Fibroblast of the aortic adventitia (primary cell): ENCODE results near the gene ACADSB. TPM values are rescaled to one million over a fixed set of nuclear protein-coding genes. Genes with fewer than 3 reads are reported as not detected.

Experiments
- DNase-seq: peaks from one replicate; pipeline ENCODE4 v3.0.0-alpha.2; 2010; ENCODE audit warnings: low read depth
- H3K4me3 ChIP-seq: 2 replicates; pipeline ENCODE4 v1.5.1; 2011; ENCODE audit warnings: low read depth, mild to moderate bottlenecking, control low read depth, low read length, moderate library complexity
- total RNA-seq: library from RNA; depleted of rRNA; stranded (reverse); fragments of >200 nt; gene quantifications from 2 replicates; pipeline ENCODE4 v1.2.3, GENCODE V29; 2012; ENCODE audit warnings: low replicate concordance
- TF ChIP-seq, protein P1 (sequence below): IDR thresholded peaks from 2 replicates; pipeline ENCODE4 v1.5.1; 2011; ENCODE audit warnings: mild to moderate bottlenecking, low read length, control low read depth, inconsistent platforms; ENCODE audit not compliant: insufficient read depth

ACADSB gene
- total RNA-seq, 1 donor = 7.4 TPM

DNA sequence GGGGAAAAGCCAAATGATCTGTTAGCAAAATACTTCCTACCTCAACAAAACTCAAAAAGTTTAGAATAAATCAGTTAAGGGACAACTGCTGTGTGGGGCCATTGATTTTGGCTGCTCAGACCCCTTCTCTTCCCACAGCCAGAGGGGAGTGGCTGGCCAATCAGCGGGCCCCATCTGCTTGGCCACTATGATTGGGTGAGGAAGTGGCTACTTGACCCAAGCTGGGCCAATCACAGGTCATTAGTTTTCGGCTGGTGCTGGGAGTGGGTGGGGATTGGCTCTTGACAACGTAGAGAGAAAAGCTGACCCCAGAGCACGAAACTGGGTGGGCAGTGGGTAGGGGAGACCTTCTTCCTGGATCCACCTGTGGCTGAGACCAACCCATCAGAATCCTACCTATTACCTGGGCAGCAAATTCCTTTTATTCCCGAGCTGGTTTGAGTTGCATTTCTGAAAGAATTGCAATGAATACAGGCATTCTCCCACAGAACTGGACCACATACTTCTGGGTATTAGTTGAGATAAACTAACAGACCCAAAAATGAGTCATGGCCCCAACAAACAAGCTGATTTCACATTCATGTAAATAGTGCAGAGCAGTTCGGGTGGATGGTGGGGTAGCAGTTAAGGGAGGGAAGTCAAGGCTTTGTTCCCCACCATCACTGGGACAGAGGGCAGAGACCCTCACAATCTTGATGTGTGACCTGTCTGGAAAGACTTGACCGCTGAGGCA lies 91.4 kb downstream of the ACADSB start:
- no peak for DNase-seq
- TF ChIP-seq, protein P1, sequence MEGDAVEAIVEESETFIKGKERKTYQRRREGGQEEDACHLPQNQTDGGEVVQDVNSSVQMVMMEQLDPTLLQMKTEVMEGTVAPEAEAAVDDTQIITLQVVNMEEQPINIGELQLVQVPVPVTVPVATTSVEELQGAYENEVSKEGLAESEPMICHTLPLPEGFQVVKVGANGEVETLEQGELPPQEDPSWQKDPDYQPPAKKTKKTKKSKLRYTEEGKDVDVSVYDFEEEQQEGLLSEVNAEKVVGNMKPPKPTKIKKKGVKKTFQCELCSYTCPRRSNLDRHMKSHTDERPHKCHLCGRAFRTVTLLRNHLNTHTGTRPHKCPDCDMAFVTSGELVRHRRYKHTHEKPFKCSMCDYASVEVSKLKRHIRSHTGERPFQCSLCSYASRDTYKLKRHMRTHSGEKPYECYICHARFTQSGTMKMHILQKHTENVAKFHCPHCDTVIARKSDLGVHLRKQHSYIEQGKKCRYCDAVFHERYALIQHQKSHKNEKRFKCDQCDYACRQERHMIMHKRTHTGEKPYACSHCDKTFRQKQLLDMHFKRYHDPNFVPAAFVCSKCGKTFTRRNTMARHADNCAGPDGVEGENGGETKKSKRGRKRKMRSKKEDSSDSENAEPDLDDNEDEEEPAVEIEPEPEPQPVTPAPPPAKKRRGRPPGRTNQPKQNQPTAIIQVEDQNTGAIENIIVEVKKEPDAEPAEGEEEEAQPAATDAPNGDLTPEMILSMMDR = no peak
- H3K4me3 ChIP-seq = no peak overlapping the region

DNA sequence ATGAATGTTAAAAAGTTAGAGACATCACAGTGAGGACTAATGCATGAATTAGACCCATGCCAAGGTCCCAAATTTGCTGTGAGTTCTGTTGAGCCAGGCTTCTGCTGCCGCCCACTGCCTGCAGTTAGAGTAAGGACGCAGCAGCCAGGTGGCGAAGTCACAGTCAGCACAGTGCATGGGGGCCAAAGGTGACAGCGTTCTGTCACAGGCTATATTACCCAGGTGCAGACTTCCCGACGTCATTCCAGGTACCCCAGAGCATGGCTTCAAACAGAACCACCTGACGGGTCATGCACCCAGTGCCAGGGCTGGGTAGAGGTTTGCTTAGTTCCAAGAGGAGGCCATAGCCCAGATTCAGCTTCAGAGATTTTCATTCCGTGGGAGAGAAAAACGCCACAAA lies 93.1 kb downstream of the ACADSB start:
- TF ChIP-seq, protein P1 = no peak
- no peak for DNase-seq
- no peak overlapping the region for H3K4me3 ChIP-seq

DNA sequence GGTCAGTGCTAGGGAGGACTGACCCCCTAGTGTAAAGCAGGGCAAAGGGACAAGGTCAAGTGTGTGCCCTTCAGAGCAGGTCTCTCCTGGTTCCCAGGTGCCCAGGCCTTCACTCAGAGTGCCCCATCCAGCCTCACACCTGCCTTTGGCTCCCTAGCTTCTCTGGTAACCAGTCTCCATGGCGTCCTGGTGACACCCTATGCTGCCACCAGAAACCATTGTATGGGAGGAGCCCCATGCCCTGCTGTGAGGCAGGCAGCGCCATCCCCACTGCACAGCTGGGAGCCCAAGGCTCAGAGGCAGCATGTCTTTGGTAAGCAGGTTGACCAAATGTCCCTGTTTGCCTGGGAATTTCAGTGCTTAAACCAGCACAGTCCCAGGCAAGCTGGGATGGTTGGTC lies 93.9 kb downstream of the ACADSB start:
- no peak for DNase-seq
- TF ChIP-seq, protein P1 = no peak
- no peak overlapping the region for H3K4me3 ChIP-seq

DNA sequence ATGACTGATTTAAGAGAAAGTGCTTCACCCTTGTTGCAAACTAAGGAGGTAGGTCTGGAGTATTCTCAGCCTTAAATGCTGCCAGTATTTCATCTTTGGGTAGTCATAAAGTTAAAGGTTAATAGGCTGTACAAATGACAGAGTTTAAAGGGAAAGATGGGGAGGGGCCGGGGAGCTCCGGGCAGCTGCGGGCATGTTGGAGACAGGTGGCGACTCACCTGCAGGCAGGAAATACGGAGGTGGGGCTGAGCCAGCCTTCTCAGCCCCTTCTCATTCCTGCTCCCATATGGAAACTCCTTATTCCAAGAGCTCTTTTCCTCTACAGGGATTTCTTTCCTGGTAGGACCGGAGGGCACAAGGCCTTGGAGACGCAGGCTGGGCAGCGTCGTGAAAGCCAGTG lies 95.1 kb downstream of the ACADSB start:
- H3K4me3 ChIP-seq = no peak overlapping the region
- TF ChIP-seq, protein P1 = no peak
- no peak for DNase-seq

Other genes with a start within 250 kb of the ACADSB start
- gene CUZD1, start 163.1 kb upstream of the ACADSB start, total RNA-seq = 0.72 and 1.4 TPM in 2 replicates
- 3.1 and 4.3 TPM in 2 replicates for gene FAM24B, start 129.4 kb upstream of the ACADSB start, total RNA-seq
- not detected in 2 replicates for gene FAM24A, start 98.4 kb upstream of the ACADSB start, total RNA-seq
- 5.9 and 7.8 TPM in 2 replicates for gene C10orf88, start 54.8 kb upstream of the ACADSB start, total RNA-seq
- 1.4 and 4.7 TPM in 2 replicates for gene PSTK, start 28.6 kb upstream of the ACADSB start, total RNA-seq
- gene IKZF5, start 211 bp upstream of the ACADSB start, total RNA-seq = 3.4 and 8.9 TPM in 2 replicates
- gene HMX3, start 127.0 kb downstream of the ACADSB start, total RNA-seq = not detected in 2 replicates
- not detected in 2 replicates for gene HMX2, start 139.1 kb downstream of the ACADSB start, total RNA-seq
- 113 and 182 TPM in 2 replicates for gene BUB3, start 145.4 kb downstream of the ACADSB start, total RNA-seq